Spleen (tissue), 11 donors: ENCODE results near the gene IL1RAPL2. TPM values are rescaled to one million over a fixed set of nuclear protein-coding genes. Genes with fewer than 3 reads are reported as not detected.

Experiments
- DNase-seq: peaks from one replicate; pipeline ENCODE4 v3.0.0-alpha.2; 2020
- H3K27ac ChIP-seq, 8 donors: fragments of 200-600 bp; sonication (generic) in 7 of 8; 1 replicate in 4 of 8; 2 replicates in 4 of 8; pipeline versions ENCODE4 v1.5.0 to v1.8.0; 2016 to 2021; ENCODE audit warnings: inconsistent platforms in 4 of 8, mild to moderate bottlenecking in 4 of 8, moderate library complexity in 1 of 8
- H3K27me3 ChIP-seq, 7 donors: fragments of 200-600 bp; sonication (generic) in 6 of 7; replicated peaks in 1 of 7; 1 replicate in 4 of 7; 2 replicates in 3 of 7; pipeline versions ENCODE4 v1.5.0 to v1.8.0; 2016 to 2021; ENCODE audit warnings: inconsistent platforms in 3 of 7, mild to moderate bottlenecking in 1 of 7
- H3K36me3 ChIP-seq, 6 donors: fragments of 200-600 bp; sonication (generic) in 5 of 6; 1 replicate in 4 of 6; 2 replicates in 2 of 6; pipeline versions ENCODE4 v1.5.0 to v1.8.0; 2016 to 2021; ENCODE audit warnings: inconsistent platforms in 2 of 6
- H3K4me1 ChIP-seq, 6 donors: fragments of 200-600 bp; sonication (generic) in 5 of 6; 1 replicate in 3 of 6; 2 replicates in 3 of 6; pipeline versions ENCODE4 v1.5.0 to v1.8.0; 2016 to 2021; ENCODE audit warnings: inconsistent platforms in 3 of 6
- H3K4me3 ChIP-seq, 8 donors: fragments of 200-600 bp; sonication (generic) in 7 of 8; 1 replicate in 4 of 8; 2 replicates in 4 of 8; pipeline versions ENCODE4 v1.5.0 to v1.8.0; 2016 to 2021; ENCODE audit warnings: inconsistent platforms in 4 of 8, mild to moderate bottlenecking in 4 of 8, moderate library complexity in 2 of 8
- H3K9me3 ChIP-seq, 8 donors: fragments of 200-600 bp; sonication (generic) in 7 of 8; 1 replicate in 4 of 8; 2 replicates in 4 of 8; pipeline versions ENCODE4 v1.5.0 to v1.8.0; 2016 to 2021; ENCODE audit warnings: inconsistent platforms in 4 of 8
- CTCF ChIP-seq, 11 experiments: fragments of 200-600 bp in 7 of 11; fragments of 450-650 bp in 4 of 11; sonication (generic) in 4 of 11; IDR thresholded peaks in 8 of 11; conservative IDR thresholded peaks in 3 of 11; 1 replicate in 7 of 11; 2 replicates in 4 of 11; pipeline versions ENCODE4 v1.4.0 to v1.8.0; 2016 to 2021; ENCODE audit warnings: antibody characterized with exemption in 11 of 11, inconsistent platforms in 4 of 11, mild to moderate bottlenecking in 1 of 11
- POLR2A ChIP-seq, 3 donors: fragments of 450-650 bp; IDR thresholded peaks; one replicate each; pipeline ENCODE4 v1.5.1; 2017; ENCODE audit warnings: antibody characterized with exemption in 3 of 3, mild to moderate bottlenecking in 1 of 3
- POLR2AphosphoS5 ChIP-seq, 3 donors: sonication (generic); formaldehyde crosslinking; IDR thresholded peaks; one replicate each; pipeline ENCODE4 v1.5.1; 2017; ENCODE audit warnings: antibody characterized with exemption in 3 of 3
- WGBS, 5 donors: extraction: QIAGEN DNeasy Blood & Tissue Kit in 3 of 5; methylation state at CpG; one replicate each; pipeline versions ENCODE4 v1.1.5 to v1.1.7; 2013 to 2018; 5-methylcytosine and 5-hydroxymethylcytosine counted together
- intact Hi-C: fragments of 100-400 bp; cut with DNase I; formaldehyde crosslinking; loops from one replicate; pipeline ENCODE4 v1.15.0; 2023; ENCODE audit warnings: low total_unique reads
- polyA plus RNA-seq, 3 donors: library from polyadenylated mRNA; stranded (reverse); fragments of 200-250 nt; gene quantifications; one replicate each; pipeline ENCODE4 v1.2.1, GENCODE V29; 2013
- total RNA-seq, 7 donors: library from RNA; depleted of rRNA in 3 of 7; stranded (reverse); fragments of >200 nt in 3 of 7; fragmentation: NEBNext Ultra II Directional in 4 of 7; extraction: Animal tissue kit (Norgen Biotek cat#: 25700) in 4 of 7; gene quantifications; one replicate each; pipeline versions ENCODE4 v1.1.0 to v1.2.1, GENCODE V29; 2016 to 2021
- donor health status: healthy with polysubstance abuse.
- donor health status: DM: no; HTN: no; CAD: no; lungs with moderate emphysema.
- donor health status: DM: no; HTN: no; CAD: no.
- donor health status: Bipolar disorder and iron deficiency.
- donor health status: healthy.
- donor health status: DM: no; HTN: no; CAD: no.
- donor health status: DM: yes; HTN: yes; CAD: no.

IL1RAPL2 gene
- total and polyA plus RNA-seq, 10 donors = not detected

- 66 to 86% (median 83%) methylated on average over 1 of the region's 1 CpG for WGBS, 5 donors
These were observed 707.3 kb downstream of the IL1RAPL2 start for GRCh38 chrX:105273326-105273725.

DNA sequence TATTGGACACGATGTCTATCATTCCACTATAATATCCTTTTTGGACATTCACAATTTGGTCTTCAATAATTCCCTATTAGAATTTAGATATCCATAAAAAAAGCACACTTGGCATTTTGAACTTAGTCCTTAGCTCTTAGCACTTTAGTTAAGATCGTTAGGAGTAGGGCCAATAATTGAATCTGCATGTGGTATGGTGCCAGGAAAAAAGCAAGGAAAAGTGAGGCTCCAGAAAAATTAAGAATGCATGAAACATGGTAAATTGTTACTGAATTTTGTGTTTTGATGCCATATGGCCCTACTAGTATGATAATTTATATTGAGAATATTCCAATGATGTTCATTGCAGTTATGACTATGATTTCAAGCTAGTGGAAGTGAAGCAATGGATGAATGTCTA, 708.1 kb downstream of the IL1RAPL2 start:
- TF ChIP-seq POLR2AphosphoS5 (IDR thresholded peaks at IDR 0.05) (no peak), POLR2A (IDR thresholded peaks at IDR 0.05) (no peak), CTCF (IDR thresholded peaks at IDR 0.05 in 8 of 11, conservative IDR thresholded peaks at IDR 0.05 in 3 of 11) (no peak)
- Histone ChIP-seq H3K9me3 (no peaks in the 10 kb centered on the region), H3K36me3 (no peaks in the 10 kb centered on the region), H3K27me3 (no peaks in the 10 kb centered on the region), H3K4me1 (no peaks in the 10 kb centered on the region), H3K4me3 (no peak overlapping the region), H3K27ac (no peak overlapping the region)
- intact Hi-C loops = no loop called here
- WGBS, 5 donors = 69 to 93% (median 78%) methylated on average over 2 of the region's 2 CpGs
- DNase-seq = no peak

More at GRCh38 chrX:105273326-105273725, 707.3 kb downstream of the IL1RAPL2 start:
- H3K4me3 ChIP-seq = no peak overlapping the region
- intact Hi-C loops = no loop called here
- H3K36me3 ChIP-seq = no peaks in the 10 kb centered on the region
- no peaks in the 10 kb centered on the region for H3K27me3 ChIP-seq
- TF ChIP-seq POLR2AphosphoS5 (IDR thresholded peaks at IDR 0.05) (no peak), POLR2A (IDR thresholded peaks at IDR 0.05) (no peak), CTCF (IDR thresholded peaks at IDR 0.05 in 8 of 11, conservative IDR thresholded peaks at IDR 0.05 in 3 of 11) (no peak)
- H3K9me3 ChIP-seq = no peaks in the 10 kb centered on the region
- no peaks in the 10 kb centered on the region for H3K4me1 ChIP-seq
- DNase-seq = no peak
- no peak overlapping the region for H3K27ac ChIP-seq

DNA sequence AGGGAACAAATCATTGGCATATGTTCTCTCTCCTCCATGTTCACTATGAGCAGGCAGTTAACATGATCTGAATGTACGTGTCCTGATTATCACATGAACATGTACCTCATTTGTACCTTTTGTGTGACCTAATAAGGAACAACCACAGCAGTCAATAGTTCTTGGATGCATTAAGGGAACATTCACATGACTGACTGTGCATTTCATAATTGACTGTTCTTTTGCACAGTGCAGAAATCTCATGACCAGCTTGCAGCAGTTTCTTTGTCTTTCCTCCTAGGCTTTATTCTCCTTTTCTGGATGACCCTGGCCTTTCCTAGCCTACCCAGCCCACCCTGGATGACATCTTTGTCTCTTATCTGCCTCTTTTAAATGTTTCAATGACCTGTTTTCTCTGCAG, 711.1 kb downstream of the IL1RAPL2 start:
- no peaks in the 10 kb centered on the region for H3K36me3 ChIP-seq
- 64 to 91% (median 87%) methylated on average over 1 of the region's 1 CpG for WGBS, 5 donors
- H3K9me3 ChIP-seq = no peaks in the 10 kb centered on the region
- no peaks in the 10 kb centered on the region for H3K4me1 ChIP-seq
- no peak overlapping the region for H3K27ac ChIP-seq
- DNase-seq = no peak
- intact Hi-C loops = no loop called here
- TF ChIP-seq POLR2AphosphoS5 (IDR thresholded peaks at IDR 0.05) = no peak
- no peak for TF ChIP-seq POLR2A (IDR thresholded peaks at IDR 0.05)
- TF ChIP-seq CTCF (IDR thresholded peaks at IDR 0.05 in 8 of 11, conservative IDR thresholded peaks at IDR 0.05 in 3 of 11) = no peak
- H3K27me3 ChIP-seq = peaks cover 0 to 4% (median 0%) of the 10 kb centered on the region in 7 donors
- no peak overlapping the region for H3K4me3 ChIP-seq

DNA sequence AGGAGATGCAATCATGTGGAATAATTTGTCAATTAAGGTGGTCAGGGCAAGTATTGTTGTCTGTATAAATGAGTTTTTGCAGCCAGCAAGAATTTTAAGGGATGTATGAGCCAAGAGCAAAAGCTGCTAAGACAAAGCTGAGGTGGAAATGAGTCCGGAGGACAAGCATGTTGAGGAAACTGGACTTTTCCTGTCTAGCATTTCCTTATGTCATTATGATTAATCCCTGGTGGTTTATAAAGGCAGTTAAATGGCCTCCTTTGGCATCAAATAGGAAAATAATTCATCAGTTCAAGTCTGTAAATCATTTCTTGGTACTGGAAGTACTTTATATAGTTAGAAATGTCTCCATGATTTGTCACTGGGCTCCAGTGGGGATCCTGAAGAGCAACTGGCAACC, 716.1 kb downstream of the IL1RAPL2 start:
- H3K9me3 ChIP-seq = no peaks in the 10 kb centered on the region
- H3K4me3 ChIP-seq = no peak overlapping the region
- 0 to 25% (median 12%) methylated on average over 1 of the region's 1 CpG for WGBS, 5 donors
- no peaks in the 10 kb centered on the region for H3K36me3 ChIP-seq
- no peak overlapping the region for H3K27ac ChIP-seq
- peaks cover 0 to 4% (median 0%) of the 10 kb centered on the region in 7 donors for H3K27me3 ChIP-seq
- DNase-seq = no peak
- no peaks in the 10 kb centered on the region for H3K4me1 ChIP-seq
- intact Hi-C loops = no loop called here
- no peak for TF ChIP-seq CTCF (IDR thresholded peaks at IDR 0.05 in 8 of 11, conservative IDR thresholded peaks at IDR 0.05 in 3 of 11)
- no peak for TF ChIP-seq POLR2A (IDR thresholded peaks at IDR 0.05)
- TF ChIP-seq POLR2AphosphoS5 (IDR thresholded peaks at IDR 0.05) = no peak
